ENCODE results near the gene BMPER.

The BMPER gene

GRCh38 chr7:33932832-33933468, 27.6 kb downstream of the BMPER start:
- Histone ChIP-seq H3K9me3 (ENCODE audit: control insufficient read depth, insufficient read depth, low read length) (no peaks in the 10 kb centered on the region), H3K27me3 (ENCODE audit: control insufficient read depth, insufficient read depth, low read length) (no peaks in the 10 kb centered on the region), H3K9ac (ENCODE audit: low read depth, low read length) (no peak overlapping the region), H3K36me3 (ENCODE audit: control insufficient read depth, insufficient read depth, low read length) (no peaks in the 10 kb centered on the region), H3K4me1 (ENCODE audit: control insufficient read depth, insufficient read depth, low read length) (peaks cover 2% of the 10 kb centered on the region), H3K4me3 (ENCODE audit: low read depth, low read length) (no peak overlapping the region)

GRCh38 chr7:33933611-33934281, 28.4 kb downstream of the BMPER start:
- no peaks in the 10 kb centered on the region for H3K9me3 ChIP-seq (ENCODE audit: control insufficient read depth, insufficient read depth, low read length)
- no peaks in the 10 kb centered on the region for H3K36me3 ChIP-seq (ENCODE audit: control insufficient read depth, insufficient read depth, low read length)

GRCh38 chr7:33934391-33934790, 29.1 kb downstream of the BMPER start:
- Histone ChIP-seq H3K9me3 (ENCODE audit: control insufficient read depth, insufficient read depth, low read length) (no peaks in the 10 kb centered on the region), H3K27me3 (ENCODE audit: control insufficient read depth, insufficient read depth, low read length) (no peaks in the 10 kb centered on the region), H3K36me3 (ENCODE audit: control insufficient read depth, insufficient read depth, low read length) (no peaks in the 10 kb centered on the region), H3K9ac (ENCODE audit: low read depth, low read length) (no peak overlapping the region), H3K4me1 (ENCODE audit: control insufficient read depth, insufficient read depth, low read length) (peaks cover 2% of the 10 kb centered on the region), H3K4me3 (ENCODE audit: low read depth, low read length) (no peak overlapping the region)

More at GRCh38 chr7:33933611-33934281, 28.4 kb downstream of the BMPER start:
- H3K4me3 ChIP-seq (ENCODE audit: low read depth, low read length), result no peak overlapping the region
- H3K4me1 ChIP-seq (ENCODE audit: control insufficient read depth, insufficient read depth, low read length), result peaks cover 2% of the 10 kb centered on the region
- H3K27me3 ChIP-seq (ENCODE audit: control insufficient read depth, insufficient read depth, low read length), result no peaks in the 10 kb centered on the region
- no peak overlapping the region for H3K9ac ChIP-seq (ENCODE audit: low read depth, low read length)

GRCh38 chr7:33936503-33936902, 31.2 kb downstream of the BMPER start:
- Histone ChIP-seq H3K4me1 (ENCODE audit: control insufficient read depth, insufficient read depth, low read length) (peaks cover 2% of the 10 kb centered on the region), H3K9ac (ENCODE audit: low read depth, low read length) (no peak overlapping the region), H3K36me3 (ENCODE audit: control insufficient read depth, insufficient read depth, low read length) (no peaks in the 10 kb centered on the region), H3K4me3 (ENCODE audit: low read depth, low read length) (no peak overlapping the region), H3K9me3 (ENCODE audit: control insufficient read depth, insufficient read depth, low read length) (no peaks in the 10 kb centered on the region), H3K27me3 (ENCODE audit: control insufficient read depth, insufficient read depth, low read length) (no peaks in the 10 kb centered on the region)

- Histone ChIP-seq H3K4me1 (ENCODE audit: control insufficient read depth, insufficient read depth, low read length) (peaks cover 2% of the 10 kb centered on the region), H3K9me3 (ENCODE audit: control insufficient read depth, insufficient read depth, low read length) (no peaks in the 10 kb centered on the region), H3K9ac (ENCODE audit: low read depth, low read length) (no peak overlapping the region), H3K36me3 (ENCODE audit: control insufficient read depth, insufficient read depth, low read length) (no peaks in the 10 kb centered on the region), H3K4me3 (ENCODE audit: low read depth, low read length) (no peak overlapping the region), H3K27me3 (ENCODE audit: control insufficient read depth, insufficient read depth, low read length) (no peaks in the 10 kb centered on the region)
These were observed 32.5 kb downstream of the BMPER start for GRCh38 chr7:33937871-33938270.

GRCh38 chr7:33939121-33939520, 33.8 kb downstream of the BMPER start:
- H3K4me3 ChIP-seq (ENCODE audit: low read depth, low read length), result no peak overlapping the region

GRCh38 chr7:33940503-33940902, 35.2 kb downstream of the BMPER start:
- H3K36me3 ChIP-seq (ENCODE audit: control insufficient read depth, insufficient read depth, low read length), result no peaks in the 10 kb centered on the region
- H3K9ac ChIP-seq (ENCODE audit: low read depth, low read length), result no peak overlapping the region
- H3K9me3 ChIP-seq (ENCODE audit: control insufficient read depth, insufficient read depth, low read length), result no peaks in the 10 kb centered on the region
- no peaks in the 10 kb centered on the region for H3K4me1 ChIP-seq (ENCODE audit: control insufficient read depth, insufficient read depth, low read length)
- no peaks in the 10 kb centered on the region for H3K27me3 ChIP-seq (ENCODE audit: control insufficient read depth, insufficient read depth, low read length)
- no peak overlapping the region for H3K4me3 ChIP-seq (ENCODE audit: low read depth, low read length)

More at GRCh38 chr7:33939121-33939520, 33.8 kb downstream of the BMPER start:
- H3K9ac ChIP-seq (ENCODE audit: low read depth, low read length), result no peak overlapping the region
- peaks cover 2% of the 10 kb centered on the region for H3K4me1 ChIP-seq (ENCODE audit: control insufficient read depth, insufficient read depth, low read length)
- H3K36me3 ChIP-seq (ENCODE audit: control insufficient read depth, insufficient read depth, low read length), result no peaks in the 10 kb centered on the region
- H3K27me3 ChIP-seq (ENCODE audit: control insufficient read depth, insufficient read depth, low read length), result no peaks in the 10 kb centered on the region
- H3K9me3 ChIP-seq (ENCODE audit: control insufficient read depth, insufficient read depth, low read length), result no peaks in the 10 kb centered on the region

GRCh38 chr7:33941418-33941817, 36.1 kb downstream of the BMPER start:
- H3K9me3 ChIP-seq (ENCODE audit: control insufficient read depth, insufficient read depth, low read length), result no peaks in the 10 kb centered on the region
- no peaks in the 10 kb centered on the region for H3K4me1 ChIP-seq (ENCODE audit: control insufficient read depth, insufficient read depth, low read length)
- H3K4me3 ChIP-seq (ENCODE audit: low read depth, low read length), result no peak overlapping the region
- no peaks in the 10 kb centered on the region for H3K27me3 ChIP-seq (ENCODE audit: control insufficient read depth, insufficient read depth, low read length)
- H3K36me3 ChIP-seq (ENCODE audit: control insufficient read depth, insufficient read depth, low read length), result no peaks in the 10 kb centered on the region
- no peak overlapping the region for H3K9ac ChIP-seq (ENCODE audit: low read depth, low read length)

GRCh38 chr7:33946094-33946699, 40.9 kb downstream of the BMPER start:
- Histone ChIP-seq H3K9me3 (ENCODE audit: control insufficient read depth, insufficient read depth, low read length) (no peaks in the 10 kb centered on the region), H3K27me3 (ENCODE audit: control insufficient read depth, insufficient read depth, low read length) (no peaks in the 10 kb centered on the region), H3K36me3 (ENCODE audit: control insufficient read depth, insufficient read depth, low read length) (no peaks in the 10 kb centered on the region), H3K4me3 (ENCODE audit: low read depth, low read length) (no peak overlapping the region), H3K4me1 (ENCODE audit: control insufficient read depth, insufficient read depth, low read length) (no peaks in the 10 kb centered on the region), H3K9ac (ENCODE audit: low read depth, low read length) (no peak overlapping the region)

- Histone ChIP-seq H3K9me3 (ENCODE audit: control insufficient read depth, insufficient read depth, low read length) (no peaks in the 10 kb centered on the region), H3K4me1 (ENCODE audit: control insufficient read depth, insufficient read depth, low read length) (no peaks in the 10 kb centered on the region), H3K36me3 (ENCODE audit: control insufficient read depth, insufficient read depth, low read length) (no peaks in the 10 kb centered on the region), H3K9ac (ENCODE audit: low read depth, low read length) (no peak overlapping the region), H3K27me3 (ENCODE audit: control insufficient read depth, insufficient read depth, low read length) (no peaks in the 10 kb centered on the region), H3K4me3 (ENCODE audit: low read depth, low read length) (no peak overlapping the region)
These were observed 44.8 kb downstream of the BMPER start for GRCh38 chr7:33950047-33950714.

- H3K9me3 ChIP-seq (ENCODE audit: control insufficient read depth, insufficient read depth, low read length), result no peaks in the 10 kb centered on the region
- H3K4me1 ChIP-seq (ENCODE audit: control insufficient read depth, insufficient read depth, low read length), result no peaks in the 10 kb centered on the region
- H3K9ac ChIP-seq (ENCODE audit: low read depth, low read length), result no peak overlapping the region
- H3K27me3 ChIP-seq (ENCODE audit: control insufficient read depth, insufficient read depth, low read length), result no peaks in the 10 kb centered on the region
- no peaks in the 10 kb centered on the region for H3K36me3 ChIP-seq (ENCODE audit: control insufficient read depth, insufficient read depth, low read length)
- no peak overlapping the region for H3K4me3 ChIP-seq (ENCODE audit: low read depth, low read length)
These were observed 47.5 kb downstream of the BMPER start for GRCh38 chr7:33952824-33953223.

Measured in iPS-15b (cell line).